PC-9 (cell line): Measurements from ENCODE around the gene ID1. TPM values are rescaled to one million over a fixed set of nuclear protein-coding genes. Genes with fewer than 3 reads are reported as not detected.

Source experiments
- BruUV-seq: library from RNA; stranded (reverse); fragments of 400-500 nt; replicated peaks from 2 replicates; lab custom pipeline; 2021; lab: Mats Ljungman, UMichigan
- CTCF ChIA-PET: fragments of 300-600 bp; sonication (Branson Sonifier 250); formaldehyde crosslinking; loops from one replicate; lab custom pipeline; 2022; ENCODE audit warnings: antibody characterized with exemption; lab: Charles Lee
- POLR2A ChIA-PET: fragments of 300-600 bp; sonication (Branson Sonifier 250); formaldehyde crosslinking; loops from one replicate; lab custom pipeline; 2022; ENCODE audit warnings: antibody characterized with exemption; ENCODE audit not compliant: unreplicated experiment; lab: Charles Lee
- DNase-seq, 2 experiments: peaks; one replicate each; pipeline versions ENCODE4 v3.0.0 to v3.0.0-alpha.2; 2015 to 2022; ENCODE audit warnings: mixed read lengths in 1 of 2
- H2AFZ ChIP-seq: fragments of 200-600 bp; sonication (generic); 2 replicates; pipeline ENCODE4 v1.8.1; 2017; ENCODE audit warnings: antibody characterized with exemption
- H3F3A ChIP-seq: fragments of 200-600 bp; sonication (generic); 2 replicates; pipeline ENCODE4 v1.8.1; 2017; ENCODE audit warnings: antibody characterized with exemption, mild to moderate bottlenecking, low read depth; ENCODE audit not compliant: insufficient read depth
- H3K27ac ChIP-seq: fragments of 200-600 bp; sonication (generic); 2 replicates; pipeline ENCODE4 v1.6.1; 2016; ENCODE audit warnings: mixed run types
- H3K27me3 ChIP-seq: fragments of 200-600 bp; sonication (generic); 2 replicates; pipeline ENCODE4 v1.6.1; 2016; ENCODE audit warnings: low read depth, mixed run types; ENCODE audit not compliant: insufficient read depth
- H3K36me3 ChIP-seq: fragments of 200-600 bp; sonication (generic); 2 replicates; pipeline ENCODE4 v1.6.1; 2016; ENCODE audit warnings: low read depth, mixed run types
- H3K4me1 ChIP-seq: fragments of 200-600 bp; sonication (generic); replicated peaks from 2 replicates; pipeline ENCODE4 v1.6.1; 2016; ENCODE audit warnings: mixed run types; ENCODE audit not compliant: insufficient read depth
- H3K4me2 ChIP-seq: fragments of 200-600 bp; sonication (generic); 2 replicates; pipeline ENCODE4 v1.6.1; 2017; ENCODE audit warnings: mixed run types
- H3K4me3 ChIP-seq: fragments of 200-600 bp; sonication (generic); 2 replicates; pipeline ENCODE4 v1.6.1; 2016; ENCODE audit warnings: mixed run types
- H3K79me2 ChIP-seq: fragments of 200-600 bp; sonication (generic); 2 replicates; pipeline ENCODE4 v1.6.1; 2017; ENCODE audit warnings: low read depth, mixed run types
- H3K9me2 ChIP-seq: fragments of 200-600 bp; sonication (generic); 2 replicates; pipeline ENCODE4 v1.8.1; 2017; ENCODE audit warnings: mild to moderate bottlenecking; ENCODE audit not compliant: insufficient read depth
- H3K9me3 ChIP-seq: fragments of 200-600 bp; sonication (generic); 2 replicates; pipeline ENCODE4 v1.8.1; 2016; ENCODE audit warnings: low read depth; ENCODE audit not compliant: insufficient read depth
- H4K20me1 ChIP-seq: fragments of 200-600 bp; sonication (generic); 2 replicates; pipeline ENCODE4 v1.8.1; 2017; ENCODE audit not compliant: insufficient read depth
- CTCF ChIP-seq: fragments of 200-600 bp; sonication (generic); conservative IDR thresholded peaks from 2 replicates; pipeline ENCODE4 v1.6.1; 2017; ENCODE audit warnings: mixed run types, antibody characterized with exemption, mild to moderate bottlenecking, moderate library complexity
- EZH2 ChIP-seq: fragments of 200-600 bp; sonication (generic); IDR thresholded peaks from 2 replicates; pipeline ENCODE4 v1.8.0; 2017; ENCODE audit warnings: antibody characterized with exemption, low read depth
- intact Hi-C: fragments of 100-400 bp; cut with micrococcal nuclease; formaldehyde crosslinking; loops from one replicate; pipeline ENCODE4 v1.10.0; 2022; ENCODE audit not compliant: unreplicated experiment
- total RNA-seq: library from RNA; stranded (reverse); gene quantifications from 2 replicates; pipeline ENCODE4 v1.2.3, GENCODE V29; 2021

The ID1 gene
- total RNA-seq, 1 experiment from 2014 or later, result 74.4 TPM

- Histone ChIP-seq H2AFZ (no peak overlapping the region), H4K20me1 (no peaks in the 10 kb centered on the region), H3K27ac (no peak overlapping the region), H3K4me1 (peaks cover 32% of the 10 kb centered on the region), H3F3A (peaks cover 40% of the 10 kb centered on the region), H3K79me2 (no peaks in the 10 kb centered on the region), H3K9me2 (no peaks in the 10 kb centered on the region), H3K27me3 (no peaks in the 10 kb centered on the region), H3K4me2 (no peak overlapping the region), H3K36me3 (no peaks in the 10 kb centered on the region), H3K4me3 (no peak overlapping the region), H3K9me3 (no peaks in the 10 kb centered on the region)
- TF ChIP-seq EZH2, result no peak
- no peak for TF ChIP-seq CTCF
- DNase-seq, result peak in 1 of 2 experiments; percentile 45
- intact Hi-C loops, result no loop called here
- ChIA-PET POLR2A (interaction anchor here (0.6 kb wide), 2 partner anchors 19 to 130 kb away, joined by 4 to 7 read pairs; no protein-coding TSS in a partner anchor), CTCF (interaction anchor here (0.6 to 0.9 kb wide), 2 partner anchors 17 to 21 kb away, joined by 4 read pairs; no protein-coding TSS in a partner anchor)
- no TSS peak for BruUV-seq
Measured at GRCh38 chr20:31587545-31588389, 17.3 kb upstream of the ID1 start.

- Histone ChIP-seq H3K27ac (peak overlapping the region; percentile 60), H3K4me3 (no peak overlapping the region), H3K9me3 (no peaks in the 10 kb centered on the region), H3K4me1 (peaks cover 58% of the 10 kb centered on the region), H2AFZ (no peak overlapping the region), H3K79me2 (peaks cover 15% of the 10 kb centered on the region), H3K36me3 (no peaks in the 10 kb centered on the region), H3K9me2 (no peaks in the 10 kb centered on the region), H4K20me1 (no peaks in the 10 kb centered on the region), H3F3A (peaks cover 64% of the 10 kb centered on the region), H3K4me2 (no peak overlapping the region), H3K27me3 (no peaks in the 10 kb centered on the region)
- CTCF ChIA-PET, result interaction anchor here (0.6 to 0.7 kb wide), 2 partner anchors 22 to 46 kb away, joined by 3 to 12 read pairs; no protein-coding TSS in a partner anchor
- BruUV-seq, result no TSS peak
- TF ChIP-seq CTCF, result no peak
- no peak for TF ChIP-seq EZH2
- intact Hi-C loops, result no loop called here
- DNase-seq, result no peak
- POLR2A ChIA-PET, result no interaction called here
Measured at GRCh38 chr20:31590717-31591225, 14.3 kb upstream of the ID1 start.

GRCh38 chr20:31593221-31594001 lies 11.7 kb upstream of the ID1 start:
- peak; percentile 99 to 100 for DNase-seq
- intact Hi-C loops, result loop anchor here (1.0 to 2.0 kb wide), 7 partner anchors 11 to 119 kb away; no protein-coding TSS in a partner anchor
- no TSS peak for BruUV-seq
- ChIA-PET CTCF (interaction anchor here (0.7 to 1.9 kb wide), 9 partner anchors 11 to 130 kb away, joined by 3 to 21 read pairs (median 4); no protein-coding TSS in a partner anchor), POLR2A (interaction anchor here (0.5 to 2.2 kb wide), 16 partner anchors 9 to 766 kb away, joined by 3 to 82 read pairs (median 8); partner anchors contain the start of gene ID1)
- no peaks in the 10 kb centered on the region for H3K9me3 ChIP-seq
- no peak for TF ChIP-seq EZH2
- no peak for TF ChIP-seq CTCF
- no peaks in the 10 kb centered on the region for H4K20me1 ChIP-seq
- peak overlapping the region; percentile 96 for H3K27ac ChIP-seq
- H2AFZ ChIP-seq, result no peak overlapping the region
- no peak overlapping the region for H3K4me3 ChIP-seq
- H3K4me2 ChIP-seq, result peak overlapping the region; percentile 66
- H3K79me2 ChIP-seq, result peaks cover 15% of the 10 kb centered on the region
- no peaks in the 10 kb centered on the region for H3K9me2 ChIP-seq
- peaks cover 64% of the 10 kb centered on the region for H3K4me1 ChIP-seq
- no peaks in the 10 kb centered on the region for H3K27me3 ChIP-seq
- no peaks in the 10 kb centered on the region for H3K36me3 ChIP-seq
- peaks cover 80% of the 10 kb centered on the region for H3F3A ChIP-seq
